ENCODE results near the gene TCHP. TPM values are rescaled to one million over a fixed set of nuclear protein-coding genes. Genes with fewer than 3 reads are reported as not detected.

Gene TCHP
- total RNA-seq, 1 donor, result 8.7 TPM

- no peaks in the 10 kb centered on the region for H3K27me3 ChIP-seq (ENCODE audit: insufficient read depth, low read length)
- H2AFZ ChIP-seq (ENCODE audit: low read length), result no peak overlapping the region
- TF ChIP-seq CTCF (IDR thresholded peaks at IDR 0.05; ENCODE audit: extremely low read depth, low read depth, low read length), result no peak
- H3K4me1 ChIP-seq (ENCODE audit: insufficient read depth, low read length), result no peaks in the 10 kb centered on the region
- peaks cover 49% of the 10 kb centered on the region for H3K36me3 ChIP-seq (ENCODE audit: insufficient read depth, low read length)
- no peak for DNase-seq (ENCODE audit: insufficient read length, low spot score, missing footprints)
- no peaks in the 10 kb centered on the region for H3K9me3 ChIP-seq (ENCODE audit: low read depth, low read length)
- no peaks in the 10 kb centered on the region for H4K20me1 ChIP-seq (ENCODE audit: insufficient read depth, low read length)
- H3K4me3 ChIP-seq (ENCODE audit: insufficient read depth, low read length), result no peak overlapping the region
- no peak overlapping the region for H3K27ac ChIP-seq (ENCODE audit: low read depth, low read length)
- H3K79me2 ChIP-seq (ENCODE audit: insufficient read depth, low read length), result no peaks in the 10 kb centered on the region
- no peak overlapping the region for H3K4me2 ChIP-seq (ENCODE audit: insufficient read depth, low read length)
Observed at GRCh38 chr12:109938947-109939346, 38.9 kb downstream of the TCHP start.

GRCh38 chr12:109939504-109939903 is 39.4 kb downstream of the TCHP start:
- Histone ChIP-seq H2AFZ (ENCODE audit: low read length) (no peak overlapping the region), H3K4me2 (ENCODE audit: insufficient read depth, low read length) (no peak overlapping the region), H3K79me2 (ENCODE audit: insufficient read depth, low read length) (peaks cover 3% of the 10 kb centered on the region), H3K27me3 (ENCODE audit: insufficient read depth, low read length) (no peaks in the 10 kb centered on the region), H3K4me3 (ENCODE audit: insufficient read depth, low read length) (no peak overlapping the region), H3K27ac (ENCODE audit: low read depth, low read length) (no peak overlapping the region), H3K9me3 (ENCODE audit: low read depth, low read length) (no peaks in the 10 kb centered on the region), H3K36me3 (ENCODE audit: insufficient read depth, low read length) (peaks cover 48% of the 10 kb centered on the region), H3K4me1 (ENCODE audit: insufficient read depth, low read length) (no peaks in the 10 kb centered on the region), H4K20me1 (ENCODE audit: insufficient read depth, low read length) (no peaks in the 10 kb centered on the region)
- no peak for DNase-seq (ENCODE audit: insufficient read length, low spot score, missing footprints)
- TF ChIP-seq CTCF (IDR thresholded peaks at IDR 0.05; ENCODE audit: extremely low read depth, low read depth, low read length), result no peak

GRCh38 chr12:109940339-109940923 is 40.4 kb downstream of the TCHP start:
- H3K9me3 ChIP-seq (ENCODE audit: low read depth, low read length), result no peaks in the 10 kb centered on the region
- TF ChIP-seq CTCF (IDR thresholded peaks at IDR 0.05; ENCODE audit: extremely low read depth, low read depth, low read length), result no peak
- peaks cover 8% of the 10 kb centered on the region for H3K79me2 ChIP-seq (ENCODE audit: insufficient read depth, low read length)
- H2AFZ ChIP-seq (ENCODE audit: low read length), result no peak overlapping the region
- no peak overlapping the region for H3K4me2 ChIP-seq (ENCODE audit: insufficient read depth, low read length)
- peaks cover 4% of the 10 kb centered on the region for H3K4me1 ChIP-seq (ENCODE audit: insufficient read depth, low read length)
- H3K4me3 ChIP-seq (ENCODE audit: insufficient read depth, low read length), result no peak overlapping the region
- no peaks in the 10 kb centered on the region for H4K20me1 ChIP-seq (ENCODE audit: insufficient read depth, low read length)
- no peak overlapping the region for H3K27ac ChIP-seq (ENCODE audit: low read depth, low read length)
- DNase-seq (ENCODE audit: insufficient read length, low spot score, missing footprints), result no peak
- H3K27me3 ChIP-seq (ENCODE audit: insufficient read depth, low read length), result no peaks in the 10 kb centered on the region
- H3K36me3 ChIP-seq (ENCODE audit: insufficient read depth, low read length), result peaks cover 55% of the 10 kb centered on the region

GRCh38 chr12:109943811-109944210 is 43.7 kb downstream of the TCHP start:
- no peak for TF ChIP-seq CTCF (IDR thresholded peaks at IDR 0.05; ENCODE audit: extremely low read depth, low read depth, low read length)
- H3K4me2 ChIP-seq (ENCODE audit: insufficient read depth, low read length), result no peak overlapping the region
- H2AFZ ChIP-seq (ENCODE audit: low read length), result no peak overlapping the region
- no peaks in the 10 kb centered on the region for H3K9me3 ChIP-seq (ENCODE audit: low read depth, low read length)
- no peak overlapping the region for H3K4me3 ChIP-seq (ENCODE audit: insufficient read depth, low read length)
- H3K27ac ChIP-seq (ENCODE audit: low read depth, low read length), result peak overlapping the region; percentile 50
- H4K20me1 ChIP-seq (ENCODE audit: insufficient read depth, low read length), result no peaks in the 10 kb centered on the region
- DNase-seq (ENCODE audit: insufficient read length, low spot score, missing footprints), result no peak
- peaks cover 11% of the 10 kb centered on the region for H3K79me2 ChIP-seq (ENCODE audit: insufficient read depth, low read length)
- H3K4me1 ChIP-seq (ENCODE audit: insufficient read depth, low read length), result peaks cover 32% of the 10 kb centered on the region
- peaks cover 38% of the 10 kb centered on the region for H3K36me3 ChIP-seq (ENCODE audit: insufficient read depth, low read length)
- no peaks in the 10 kb centered on the region for H3K27me3 ChIP-seq (ENCODE audit: insufficient read depth, low read length)

All from osteoblast (primary cell).